GM21529 (cell line): ENCODE measurements around the gene SLC25A15.
A peak's percentile ranks its signal among the peaks of the same experiment; 100 is the strongest.

ENCODE experiments used
- ATAC-seq: cut with Tn5 transposase; IDR thresholded peaks from one replicate; pipeline ENCODE4 v1.9.1; 2021; ENCODE audit not compliant: unreplicated experiment

SLC25A15 gene

DNA sequence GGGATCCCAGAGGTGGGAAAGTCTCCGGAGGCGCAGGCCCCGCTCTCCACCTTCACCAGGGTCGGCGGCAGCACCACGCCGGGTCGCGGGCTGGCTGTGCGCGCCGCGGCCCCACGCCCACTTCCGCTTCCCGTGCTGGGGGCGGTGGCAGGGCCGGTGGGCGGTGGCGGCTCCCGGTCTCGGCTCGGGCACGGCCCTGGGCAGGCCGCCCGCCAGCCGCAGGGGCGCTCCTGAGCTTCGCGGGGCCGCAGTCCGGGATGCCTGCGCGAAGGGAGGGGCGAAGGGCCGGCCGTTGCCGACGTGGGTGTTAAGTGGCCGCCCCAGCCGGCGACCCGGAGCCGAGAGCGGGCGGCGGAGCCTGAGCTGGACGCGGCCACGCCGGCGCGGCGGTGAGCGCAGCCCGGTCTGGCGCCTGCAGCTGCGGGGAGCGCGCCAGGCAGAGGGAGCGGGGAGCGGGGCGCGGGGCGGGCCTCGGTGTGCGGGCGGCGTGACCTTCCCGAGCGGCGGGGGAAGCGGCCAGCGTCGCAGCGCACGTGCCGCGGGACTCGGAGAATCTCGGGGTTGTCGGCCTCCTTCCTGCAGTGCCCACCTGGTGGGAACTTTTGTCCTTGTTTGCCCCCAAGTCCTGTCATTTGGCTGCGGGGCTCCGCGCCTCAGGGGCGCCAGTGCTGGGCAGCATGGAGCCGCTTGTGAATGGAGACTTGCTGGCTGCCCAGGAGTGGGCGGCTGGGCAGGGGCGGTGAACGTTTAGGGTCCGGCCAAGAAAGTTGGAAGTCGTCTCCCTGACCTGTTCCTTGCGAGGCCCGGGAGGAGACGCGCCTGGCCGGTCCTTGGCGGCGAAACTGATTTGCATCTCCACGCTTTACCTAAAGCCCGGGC lies at the start of gene SLC25A15:
Gene SLC25A15, plus strand, starts transcription at position 337 of the 879 bp plus-strand sequence. CDS start 3,616 bp downstream, outside the sequence.
- ATAC-seq: peak; percentile 82

DNA sequence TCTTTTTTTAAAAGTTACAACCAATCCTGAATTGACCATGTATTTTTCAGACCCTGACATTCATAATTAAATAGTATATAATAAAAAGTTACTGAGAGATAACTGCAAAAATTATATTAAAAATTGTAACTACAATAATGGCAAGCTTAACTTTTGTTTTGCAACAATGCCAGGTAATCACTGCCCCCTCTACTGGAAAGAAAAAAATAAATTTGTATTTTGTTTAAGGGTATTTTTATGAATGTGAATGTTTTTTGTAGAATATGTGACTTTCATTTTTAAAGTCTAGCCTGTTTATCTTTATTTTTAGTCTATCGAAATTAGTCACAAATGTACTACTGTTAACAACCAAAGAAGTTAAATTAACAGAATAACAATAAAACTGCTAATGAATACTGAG lies 40.1 kb upstream of the SLC25A15 start:
- no peak for ATAC-seq

DNA sequence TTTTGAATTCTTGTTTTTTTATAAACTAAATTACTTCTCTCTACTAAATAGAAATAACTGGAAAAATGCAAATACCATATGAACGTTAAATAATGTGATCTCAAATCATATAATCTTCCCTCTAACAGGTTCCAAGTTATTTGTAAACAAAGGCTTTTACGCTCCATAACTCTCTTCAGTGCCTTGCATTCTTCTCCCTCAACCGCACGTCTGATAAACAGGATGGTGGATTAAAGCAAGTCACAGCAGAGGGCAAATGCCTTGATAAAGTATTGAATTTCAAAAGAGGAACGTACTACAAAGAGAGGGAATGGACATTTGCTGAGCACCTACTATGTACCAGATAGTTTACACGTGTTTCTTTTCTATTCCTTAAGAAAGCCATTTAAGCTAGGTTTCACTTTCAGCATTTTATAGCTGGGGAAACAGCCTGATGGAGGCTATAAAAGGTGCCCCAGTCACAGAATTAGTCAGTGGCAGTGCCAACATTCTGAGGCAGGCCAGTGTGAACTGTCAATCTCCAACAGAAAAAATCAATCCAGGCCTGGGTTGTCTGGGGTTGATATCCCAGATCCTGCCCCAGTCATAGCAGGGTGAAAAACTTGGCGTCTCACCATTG lies 34.2 kb upstream of the SLC25A15 start:
- ATAC-seq: no peak

DNA sequence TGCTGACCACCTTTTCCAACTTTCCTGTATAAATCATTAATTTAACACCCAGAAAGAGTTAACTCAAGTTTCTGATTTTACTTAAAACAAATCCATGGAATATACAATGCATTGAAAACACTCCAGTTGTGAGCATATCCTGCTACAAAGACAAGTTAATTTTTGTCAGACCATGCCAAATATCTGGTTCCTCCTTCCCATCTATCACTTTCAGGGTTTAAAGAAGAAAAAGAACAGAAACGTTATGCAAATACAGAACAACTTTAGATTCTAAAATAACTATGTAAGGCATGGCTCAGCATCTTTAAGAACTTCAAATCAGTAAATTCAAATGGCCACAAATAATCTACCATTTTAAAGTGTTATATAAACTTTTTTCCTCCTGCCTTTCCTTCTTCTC lies 33.4 kb upstream of the SLC25A15 start:
- peak; percentile 78 for ATAC-seq

DNA sequence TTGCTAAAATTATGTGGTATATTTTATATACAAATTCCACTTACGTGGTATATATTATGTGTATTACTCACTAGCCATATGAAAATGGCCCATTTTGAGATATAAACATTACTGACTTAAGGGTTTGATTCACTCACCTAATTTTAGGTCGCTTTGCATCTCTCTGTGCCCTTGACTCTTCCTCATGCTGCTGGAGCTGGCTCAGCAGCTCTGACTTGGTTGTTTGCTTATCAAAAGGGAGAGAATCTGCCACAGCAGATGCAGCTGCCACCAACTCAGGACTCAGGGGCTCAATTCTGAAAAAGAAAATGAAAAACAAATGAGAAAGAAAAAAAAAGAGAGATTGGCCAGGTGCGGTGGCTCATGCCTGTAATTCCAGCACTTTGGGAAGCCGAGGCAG lies 30.6 kb upstream of the SLC25A15 start:
- no peak for ATAC-seq

DNA sequence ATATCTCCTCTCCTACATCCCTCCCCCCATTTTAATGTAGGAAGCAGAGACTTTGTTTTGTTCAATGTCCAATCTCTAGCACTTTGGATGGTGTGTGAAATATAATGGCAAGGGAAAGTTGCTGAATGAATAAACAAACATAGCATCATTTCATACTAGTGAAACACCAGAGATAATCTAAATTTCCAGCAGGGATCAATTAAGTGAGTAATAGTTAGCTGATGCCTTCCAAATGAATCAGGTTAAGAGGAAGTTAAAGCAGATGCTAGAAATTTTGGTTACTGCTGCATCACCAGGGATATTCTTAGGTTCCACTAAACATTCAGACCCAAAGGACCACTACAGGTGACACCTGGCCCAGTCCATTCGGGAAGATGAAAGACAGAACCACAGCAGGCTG lies 26.6 kb upstream of the SLC25A15 start:
- ATAC-seq: no peak

DNA sequence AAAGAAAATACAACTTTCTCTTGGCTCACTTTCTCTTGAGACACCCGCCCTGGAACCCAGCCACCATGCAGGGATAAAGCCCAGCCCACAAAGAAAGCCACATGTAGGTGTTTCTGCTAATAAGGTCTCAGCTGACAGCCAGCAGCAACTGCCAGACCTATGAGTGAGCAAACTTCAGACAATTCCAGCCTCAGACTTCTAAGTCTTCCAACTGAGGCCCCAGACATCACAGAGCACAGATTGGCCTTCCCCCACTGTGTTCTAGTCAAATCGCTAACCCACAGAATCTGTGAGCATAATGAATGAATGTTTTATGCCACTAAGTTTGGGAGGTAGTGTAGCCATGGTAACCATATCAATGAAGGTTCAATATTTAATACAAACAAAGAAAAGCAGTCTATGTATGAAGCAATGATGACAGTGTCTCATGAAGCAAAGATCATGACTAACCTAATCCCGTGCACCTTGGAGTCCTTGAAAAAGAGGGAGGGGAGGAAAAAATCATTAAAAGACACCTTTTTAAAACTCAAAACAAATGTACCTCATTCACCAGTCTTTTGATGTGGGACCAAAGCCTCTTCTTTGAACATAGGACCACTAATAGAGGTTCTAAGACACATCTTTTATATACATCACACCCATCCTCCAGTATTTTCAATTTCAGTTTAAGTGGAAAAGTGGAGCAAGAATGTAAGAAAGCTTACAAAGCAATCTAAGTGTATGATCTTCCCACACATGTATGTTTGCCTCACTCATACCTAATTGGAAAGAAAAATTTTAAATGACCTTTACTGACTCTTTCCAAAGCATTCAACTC lies 24.6 kb upstream of the SLC25A15 start:
- peak; percentile 43 for ATAC-seq

DNA sequence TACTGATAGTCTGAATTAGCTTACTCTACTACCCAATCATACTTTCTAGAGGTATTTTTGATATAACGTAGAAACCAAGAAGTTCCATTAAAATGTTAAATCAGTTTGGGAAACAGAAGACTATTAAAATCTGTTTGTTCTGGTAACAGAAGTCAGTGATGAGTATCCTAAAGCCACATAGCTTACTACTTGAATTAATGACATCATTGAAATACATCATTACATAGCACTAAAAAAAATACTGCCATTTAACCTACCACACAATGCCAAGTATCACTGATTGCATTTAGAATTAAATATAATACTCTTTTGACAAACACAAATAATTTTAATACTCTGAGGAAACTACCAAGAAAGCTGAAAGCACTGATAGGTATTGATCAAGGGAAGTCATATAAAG lies 23.8 kb upstream of the SLC25A15 start:
- no peak for ATAC-seq

DNA sequence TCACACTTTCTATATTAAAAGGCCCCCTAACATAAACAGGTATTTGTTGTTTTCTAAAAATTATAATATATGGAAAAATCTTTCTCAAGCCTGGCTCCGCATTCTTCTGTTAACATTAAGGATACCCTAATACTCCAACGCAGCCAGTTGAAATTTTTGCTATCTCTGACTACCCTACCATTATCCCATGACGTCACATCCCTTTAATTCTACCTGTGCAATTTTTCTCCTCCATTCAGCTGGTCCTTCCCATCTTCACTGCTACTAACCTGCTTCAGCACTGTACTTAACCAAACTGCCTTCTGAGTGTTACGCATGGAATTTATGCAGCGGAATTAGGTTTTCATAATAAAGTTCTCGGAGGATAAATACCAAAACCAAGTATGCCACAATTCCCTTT lies 19.4 kb upstream of the SLC25A15 start:
- ATAC-seq: no peak

DNA sequence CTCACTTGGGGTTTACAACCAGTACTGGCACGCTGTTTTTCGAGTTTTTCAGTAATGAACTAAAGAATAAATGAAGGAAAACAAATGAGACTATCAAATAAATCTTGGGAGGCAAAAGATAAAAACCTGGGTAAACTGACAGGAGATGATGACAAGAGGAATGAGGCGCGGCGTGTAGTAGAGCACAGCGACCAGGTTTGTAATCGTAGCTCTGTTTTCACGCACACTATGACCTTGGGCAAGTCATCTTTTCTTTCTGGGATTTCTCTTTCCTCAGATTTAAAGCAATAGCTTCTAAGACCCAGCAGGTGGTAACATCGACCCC lies 18.8 kb upstream of the SLC25A15 start:
- ATAC-seq: no peak

DNA sequence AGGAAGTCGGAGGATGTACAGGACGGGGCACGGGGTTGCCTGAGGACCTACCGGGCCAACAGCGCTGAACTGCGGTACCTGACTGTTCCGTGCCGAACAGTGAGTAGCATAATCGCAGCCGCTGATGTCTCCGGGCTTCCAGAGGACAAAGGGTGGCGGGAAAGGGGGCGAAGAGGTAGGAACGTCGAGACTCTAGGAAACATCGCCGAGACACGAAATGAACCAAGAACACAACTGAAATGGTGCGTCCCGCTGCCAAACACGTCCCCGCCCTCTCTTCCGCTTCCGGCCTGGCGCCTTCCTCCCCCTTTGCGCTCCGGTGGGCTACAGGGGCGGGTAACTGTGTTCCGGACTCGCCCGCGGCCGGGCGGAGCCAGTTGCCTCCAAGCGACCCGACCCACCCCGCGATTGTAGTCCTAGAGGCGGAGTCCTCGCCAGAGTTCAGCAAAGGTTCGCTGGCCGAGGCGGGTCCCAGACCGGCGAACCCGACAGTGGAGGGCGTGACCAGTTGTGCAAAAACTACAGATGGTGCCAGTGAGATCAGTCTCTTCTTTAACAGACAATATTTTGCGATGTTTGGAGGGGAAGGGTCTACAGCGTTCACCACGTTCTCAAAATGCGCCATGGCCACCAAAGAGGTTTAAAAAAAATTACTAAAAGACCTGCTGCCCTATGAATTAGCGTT lies 18.3 kb upstream of the SLC25A15 start, which contains the start of gene MRPS31:
Gene MRPS31, minus strand, starts transcription at position 257 of the 685 bp plus-strand sequence. Its CDS starts 54 bp downstream, at position 203.
- peak; percentile 98 for ATAC-seq

DNA sequence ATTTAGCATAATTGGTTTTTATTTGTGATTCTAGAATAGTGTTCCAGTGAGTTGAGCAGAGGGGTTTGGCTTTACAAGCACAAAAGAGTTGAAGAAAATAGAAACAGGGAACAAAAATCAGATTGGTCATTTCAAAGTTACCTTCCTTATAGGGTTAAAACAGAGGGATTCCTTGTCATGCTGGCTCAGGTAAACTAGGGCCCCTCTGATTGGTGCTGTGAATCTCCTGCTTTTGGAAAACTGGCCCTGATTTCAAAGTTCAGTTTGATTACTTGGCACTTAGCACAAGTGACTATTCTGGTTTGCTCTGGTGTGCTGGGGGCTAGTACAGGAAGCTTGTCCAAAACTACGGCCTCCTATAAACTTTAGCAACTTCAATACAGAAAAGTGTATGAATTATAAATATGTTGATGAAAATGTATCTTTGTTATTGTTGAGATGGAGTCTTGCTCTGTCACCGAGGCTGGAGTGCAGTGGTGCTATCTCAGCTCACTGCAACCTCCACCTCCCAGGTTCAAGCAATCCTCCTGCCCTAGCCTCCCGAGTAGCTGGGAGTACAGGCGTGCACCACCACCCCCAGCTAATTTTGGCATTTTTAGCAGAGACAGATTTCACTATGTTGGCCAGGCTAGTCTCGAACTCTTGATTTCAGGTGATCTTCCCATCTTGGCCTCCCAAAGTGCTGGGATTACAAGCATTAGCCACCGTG lies 16.5 kb upstream of the SLC25A15 start:
- ATAC-seq: no peak

DNA sequence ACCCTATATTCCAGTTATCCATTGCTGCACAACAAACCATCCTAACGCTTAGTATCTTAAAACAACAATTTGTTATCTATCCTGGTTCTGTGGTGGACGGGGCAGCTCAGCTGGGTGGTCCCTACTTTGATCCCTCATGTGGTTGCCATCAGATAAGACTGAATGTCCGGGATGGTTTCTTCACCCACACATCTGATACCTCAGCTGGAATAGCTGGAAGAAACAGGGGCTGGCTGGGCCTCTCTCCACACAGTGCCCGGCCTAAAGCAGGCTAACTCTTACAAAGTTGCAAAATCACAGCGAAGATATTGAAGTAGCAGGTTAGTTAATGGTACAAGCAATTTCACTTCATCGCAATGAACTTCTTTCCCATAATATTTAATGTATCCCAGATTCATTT lies 14.7 kb upstream of the SLC25A15 start:
- no peak for ATAC-seq

DNA sequence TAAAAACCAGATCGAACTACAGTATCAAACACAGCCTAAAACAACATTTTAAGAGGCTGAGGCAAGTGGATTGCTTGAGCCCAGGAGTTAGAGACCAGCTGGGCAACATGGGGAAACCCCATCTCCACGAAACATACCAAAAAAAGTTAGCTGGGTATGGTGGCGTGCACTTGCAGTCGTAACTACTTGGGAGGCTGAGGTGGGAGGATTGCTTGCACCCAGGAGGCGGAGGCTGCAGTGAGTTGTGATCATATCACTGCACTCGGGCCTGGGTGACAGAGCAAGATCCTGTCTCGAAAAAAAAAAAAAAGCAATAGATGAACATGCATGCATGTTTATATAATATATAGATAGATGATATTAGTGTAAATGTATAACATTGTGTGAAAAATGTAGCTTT lies 13.2 kb upstream of the SLC25A15 start:
- no peak for ATAC-seq

DNA sequence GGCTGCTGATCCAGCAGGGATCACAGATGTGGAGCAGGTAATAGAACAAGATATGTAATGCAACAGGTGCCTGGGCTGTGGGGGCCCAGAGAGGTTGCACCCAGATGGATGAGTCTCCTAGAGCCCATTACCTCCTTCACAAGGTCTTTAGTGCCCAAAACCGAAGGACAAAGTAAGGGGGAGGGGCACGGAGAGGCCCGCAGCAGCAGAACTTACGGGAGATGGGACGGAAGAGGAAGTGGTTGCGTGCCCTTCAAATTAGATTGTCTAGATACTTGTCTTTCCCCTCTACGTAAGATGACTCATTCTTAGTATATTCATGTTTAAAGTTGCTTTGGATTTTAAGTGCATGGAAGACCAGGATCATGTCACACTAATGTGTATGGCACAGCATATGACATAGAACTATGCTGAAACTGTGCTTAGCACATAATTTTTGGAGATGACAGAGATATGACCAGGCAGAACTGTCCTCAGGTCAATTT lies 12.7 kb upstream of the SLC25A15 start:
- peak; percentile 60 for ATAC-seq

DNA sequence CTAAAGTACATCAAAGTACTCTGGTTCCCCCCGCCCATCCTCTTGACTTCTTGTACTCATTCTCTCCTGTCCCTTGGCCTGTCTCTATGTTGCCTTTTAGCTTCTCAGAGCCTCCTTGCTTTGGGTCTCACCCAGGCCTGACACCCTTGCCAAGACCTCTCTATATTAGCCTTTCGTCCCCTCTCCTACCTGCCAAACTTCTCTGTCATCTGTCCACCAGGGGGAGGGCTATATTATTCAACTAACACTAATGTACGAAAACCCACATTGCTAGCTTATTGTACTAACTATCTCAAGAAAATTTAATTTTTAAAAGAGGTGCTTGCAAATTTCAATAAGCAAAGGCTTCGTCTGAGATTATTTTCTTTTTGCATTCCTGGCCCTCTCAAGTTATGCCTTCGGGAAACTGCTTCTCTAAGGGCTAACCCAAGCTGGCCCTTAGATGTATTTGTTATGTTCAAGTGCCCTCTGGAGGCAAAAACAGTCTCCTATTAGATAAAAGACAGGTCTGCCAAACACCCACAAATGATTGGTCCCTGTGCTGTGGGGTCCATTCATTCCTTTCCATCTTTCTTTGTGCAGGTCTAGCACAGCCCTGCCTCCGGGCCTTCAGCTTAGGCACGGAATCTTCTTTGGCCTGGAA lies 12.1 kb upstream of the SLC25A15 start:
- peak; percentile 83 for ATAC-seq

DNA sequence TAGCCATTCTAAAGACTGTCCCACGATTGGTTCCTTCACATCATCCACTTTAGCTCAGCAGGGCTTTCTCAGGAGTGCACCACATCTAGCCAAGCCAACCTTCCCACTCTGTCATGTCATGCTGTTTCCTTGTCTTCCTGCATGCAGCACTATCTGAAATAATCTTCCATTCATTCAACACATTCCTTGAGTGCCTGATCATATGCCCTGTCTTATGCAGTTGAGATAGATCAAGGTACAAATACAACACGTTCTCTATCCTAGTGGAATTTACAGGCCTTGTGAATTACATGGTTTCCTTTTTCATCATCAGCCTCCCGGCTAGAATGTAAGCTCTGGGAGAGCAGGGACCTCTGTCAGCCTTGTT lies 11.6 kb upstream of the SLC25A15 start:
- no peak for ATAC-seq

DNA sequence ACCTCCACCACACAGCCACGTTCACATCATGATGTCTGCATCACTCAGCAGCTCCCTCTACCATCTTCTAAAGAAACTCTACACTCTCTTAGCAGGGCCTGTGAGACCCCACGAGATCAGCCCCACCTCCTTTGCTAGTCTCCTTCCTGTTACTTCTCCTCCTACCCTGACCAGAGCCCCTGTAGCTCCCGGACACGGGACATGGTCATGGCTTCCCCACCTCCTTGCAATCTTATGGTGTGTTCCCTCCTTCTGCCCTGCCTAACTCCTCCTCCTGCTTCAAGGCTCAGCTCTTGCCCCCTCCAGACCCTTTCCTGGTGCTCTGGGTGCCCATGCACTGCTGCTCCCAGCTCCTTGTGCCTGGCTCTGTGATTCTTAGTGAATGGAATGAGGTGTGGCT lies 10.4 kb upstream of the SLC25A15 start:
- no peak for ATAC-seq

DNA sequence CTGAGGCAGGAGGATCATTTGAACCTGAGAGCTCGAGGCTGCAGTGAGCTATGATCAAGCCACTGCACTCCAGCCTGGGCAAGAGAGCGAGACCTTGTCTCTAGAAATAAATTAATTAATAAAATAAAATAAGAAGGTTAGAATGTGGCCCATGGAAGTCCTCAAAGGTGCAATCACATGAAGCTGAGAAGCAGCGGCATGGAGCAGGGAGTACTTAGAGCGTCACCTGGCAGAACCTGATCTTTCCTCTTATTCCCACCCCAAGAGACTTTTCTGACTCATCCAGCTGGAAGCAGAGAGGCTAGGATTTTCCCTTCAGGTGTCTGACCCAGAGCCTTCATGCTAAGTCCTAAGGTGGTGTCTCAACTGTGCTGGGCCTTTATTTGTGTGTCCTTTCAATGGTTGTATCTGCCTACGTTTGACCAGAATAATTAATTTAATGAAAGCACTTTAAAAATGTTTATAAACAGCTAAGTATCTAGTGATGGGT lies 9.6 kb upstream of the SLC25A15 start:
- no peak for ATAC-seq
